A549 treated with CORT108297 at 1 μM for 4 hours (cell line): ENCODE measurements around the gene TLCD2. TPM values are rescaled to one million over a fixed set of nuclear protein-coding genes. Genes with fewer than 3 reads are reported as not detected.

Source experiments
- total RNA-seq: library from RNA; stranded (reverse); fragments of 200-300 nt; extraction: Qiagen RNA extraction; gene quantifications from 5 replicates; pipeline ENCODE4 v1.2.3, GENCODE V29; 2022

The TLCD2 gene, protein sequence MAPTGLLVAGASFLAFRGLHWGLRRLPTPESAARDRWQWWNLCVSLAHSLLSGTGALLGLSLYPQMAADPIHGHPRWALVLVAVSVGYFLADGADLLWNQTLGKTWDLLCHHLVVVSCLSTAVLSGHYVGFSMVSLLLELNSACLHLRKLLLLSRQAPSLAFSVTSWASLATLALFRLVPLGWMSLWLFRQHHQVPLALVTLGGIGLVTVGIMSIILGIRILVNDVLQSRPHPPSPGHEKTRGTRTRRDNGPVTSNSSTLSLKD
- total RNA-seq = 1.1 to 1.8 TPM (median 1.3 TPM) in 5 replicates

DNA sequence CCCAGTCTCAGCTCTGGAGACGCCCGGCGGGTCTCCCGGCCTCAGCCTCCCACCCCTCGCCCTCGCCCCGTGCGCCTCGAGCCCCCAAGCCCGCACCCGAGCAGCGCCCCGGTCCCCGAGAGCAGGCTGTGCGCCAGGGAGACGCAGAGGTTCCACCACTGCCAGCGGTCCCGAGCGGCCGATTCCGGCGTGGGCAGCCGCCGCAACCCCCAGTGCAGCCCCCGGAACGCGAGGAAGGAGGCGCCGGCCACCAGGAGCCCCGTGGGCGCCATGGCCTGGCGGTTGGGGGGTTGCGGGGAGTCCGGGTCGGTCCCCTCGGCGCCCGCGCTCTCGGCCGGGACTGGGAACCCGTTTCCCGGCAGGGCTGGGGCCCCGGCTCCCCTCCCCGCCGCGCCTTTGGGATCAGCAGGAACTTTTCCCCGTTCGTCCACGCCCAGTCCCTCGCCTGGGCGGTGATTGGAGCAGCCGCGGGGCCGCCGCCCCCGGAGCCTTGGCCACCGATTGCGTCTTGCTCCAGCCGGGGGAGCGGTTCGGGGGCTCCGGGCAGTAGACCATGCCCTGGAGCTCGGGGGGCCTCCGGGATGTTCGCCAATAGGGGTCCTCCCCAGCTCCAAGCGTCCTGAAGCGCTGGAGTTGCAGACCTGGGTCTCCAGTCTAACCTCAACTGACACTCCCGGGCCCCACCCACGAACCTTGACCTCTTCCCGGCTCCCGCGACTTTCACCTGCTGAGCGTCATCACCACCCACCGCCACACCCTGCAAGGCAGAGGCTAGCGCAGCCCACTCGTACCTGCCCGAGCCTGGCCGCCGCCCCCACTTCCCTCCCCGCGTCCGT is at the start of gene TLCD2:
TSS of gene TLCD2 (minus strand) at position 407 of the 836 bp plus-strand sequence. CDS start at position 272, 135 bp downstream.

DNA sequence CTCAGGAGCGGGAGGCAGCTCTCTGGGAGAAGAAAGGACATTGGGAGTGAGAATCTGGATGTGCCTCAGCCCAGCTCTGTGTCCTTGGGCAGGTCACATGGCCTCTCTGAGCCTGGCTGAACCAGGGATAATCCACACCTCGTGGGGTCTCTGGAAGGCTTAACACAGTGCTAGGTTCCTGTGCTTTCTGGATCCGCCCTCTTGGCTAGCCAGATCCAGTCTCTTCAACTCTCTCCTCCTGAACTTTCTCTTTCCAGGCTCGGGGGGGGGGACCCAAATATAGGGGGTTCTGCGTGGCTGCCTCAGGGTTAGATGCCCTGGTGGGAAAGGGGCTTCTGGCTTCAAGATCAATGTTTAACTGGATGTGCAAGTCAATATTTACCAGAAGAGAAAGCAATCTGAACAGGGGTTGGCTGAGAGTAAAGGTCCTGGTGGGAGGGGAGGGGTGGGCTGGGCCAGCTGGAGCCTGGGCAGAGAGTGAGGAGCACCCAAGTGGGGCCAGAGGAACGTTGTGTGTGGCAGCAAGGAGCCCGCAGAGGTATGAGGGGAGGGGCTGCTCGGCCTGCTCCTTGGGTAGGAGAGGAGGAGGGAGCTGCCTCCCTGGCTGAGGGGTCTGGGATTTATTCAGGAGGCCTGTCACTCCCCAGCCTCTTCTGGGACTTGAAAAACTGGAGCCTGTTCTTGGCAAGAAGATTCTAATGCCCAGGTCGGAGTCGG is 32.4 kb upstream of the TLCD2 start, which contains the start of gene SERPINF2:
TSS of gene SERPINF2 (plus strand) at position 501 of the 717 bp plus-strand sequence. CDS start 2,125 bp downstream, outside the sequence.

DNA sequence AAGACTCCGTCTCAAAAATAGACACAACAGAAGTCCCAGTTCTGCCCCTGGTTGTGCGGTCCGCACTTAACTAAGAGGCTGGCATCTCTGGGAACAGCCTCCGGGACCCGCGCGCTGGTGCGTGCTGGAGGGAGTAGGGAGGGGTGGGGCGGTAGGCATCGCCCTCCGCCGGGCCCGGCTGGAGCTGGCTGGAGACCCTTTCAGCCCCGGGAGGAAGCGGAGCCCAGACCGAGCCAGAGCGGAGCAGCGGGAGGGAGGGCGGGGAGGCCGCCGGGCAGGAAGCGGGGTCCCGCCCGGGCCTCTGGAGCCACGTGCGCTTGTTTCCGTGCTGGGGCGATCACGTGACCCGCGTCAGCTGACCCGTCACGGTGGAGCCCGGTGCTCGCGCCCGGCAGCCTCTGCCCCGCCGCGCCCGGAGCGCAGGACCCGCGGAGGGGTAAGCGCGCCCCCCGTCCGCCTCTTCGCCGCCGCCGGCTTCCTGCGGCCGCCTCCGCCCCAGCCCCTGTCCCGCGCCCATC is 14.2 kb upstream of the TLCD2 start, which contains the start of gene WDR81:
TSS of gene WDR81 (plus strand) at position 354 of the 518 bp plus-strand sequence. CDS start 256 bp downstream, outside the sequence.

DNA sequence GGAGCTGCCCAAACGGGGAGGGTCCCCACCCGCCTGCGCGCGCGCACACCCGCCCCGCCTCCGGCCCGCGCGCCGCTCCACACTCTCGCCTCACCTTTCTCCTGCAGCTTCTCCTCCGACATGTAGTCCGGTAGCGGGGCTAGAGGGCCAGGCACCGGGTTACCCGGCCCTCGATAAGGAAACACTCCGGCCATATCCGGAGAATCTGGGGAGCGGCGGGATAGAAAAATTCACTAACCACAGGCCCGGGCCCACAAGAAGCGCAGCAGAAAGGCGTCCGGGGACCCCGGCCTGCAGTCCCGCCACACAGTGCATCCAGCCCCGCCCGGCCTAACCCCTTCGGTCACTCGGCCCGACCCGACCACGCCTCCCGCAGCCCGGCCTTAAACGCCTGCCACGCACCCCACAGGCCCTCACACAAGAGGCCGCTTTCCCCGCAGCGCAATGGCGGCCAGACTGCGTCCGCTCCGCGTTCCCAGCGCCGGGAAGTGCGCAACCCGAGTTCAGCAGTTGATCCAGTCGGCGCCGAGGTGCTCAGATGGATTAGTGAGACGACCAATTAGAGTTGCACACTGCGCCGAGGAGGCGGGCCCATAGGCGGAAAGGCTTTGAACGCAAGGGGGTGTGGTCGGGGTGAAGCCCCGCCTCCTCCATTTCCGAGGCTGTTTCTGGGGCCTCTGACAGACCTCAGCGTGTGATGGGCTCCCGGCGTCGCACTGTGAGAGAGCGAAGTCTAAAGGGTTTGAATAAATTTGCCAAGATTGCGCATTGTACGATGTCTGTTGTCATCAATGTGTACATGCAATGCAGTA is 25.6 kb downstream of the TLCD2 start, which contains the start of gene PRPF8:
TSS of gene PRPF8 (minus strand) at position 490 of the 812 bp plus-strand sequence. CDS start at position 194, 296 bp downstream.

Other genes with a start within 250 kb of the TLCD2 start
- 116 to 143 TPM (median 139 TPM) in 5 replicates for gene MYO1C, start 217.7 kb downstream of the TLCD2 start, total RNA-seq
- 23.6 to 26.6 TPM (median 24.4 TPM) in 5 replicates for gene INPP5K, start 193.8 kb downstream of the TLCD2 start, total RNA-seq
- 57.9 to 69.0 TPM (median 61.1 TPM) in 5 replicates for gene PITPNA, start 147.6 kb downstream of the TLCD2 start, total RNA-seq
- gene SLC43A2, start 81.5 kb downstream of the TLCD2 start, total RNA-seq = 3.9 to 7.9 TPM (median 7.2 TPM) in 5 replicates
- gene SCARF1, start 64.6 kb downstream of the TLCD2 start, total RNA-seq = 0.32 to 0.47 TPM (median 0.35 TPM) in 5 replicates
- gene RILP, start 60.5 kb downstream of the TLCD2 start, total RNA-seq = 13.3 to 21.6 TPM (median 18.0 TPM) in 5 replicates
- 257 to 272 TPM (median 260 TPM) in 5 replicates for gene PRPF8, start 25.5 kb downstream of the TLCD2 start, total RNA-seq
- gene WDR81, start 14.3 kb upstream of the TLCD2 start, total RNA-seq = 18.3 to 32.4 TPM (median 30.6 TPM) in 5 replicates
- 1.4 to 2.2 TPM (median 2.0 TPM) in 5 replicates for gene SERPINF2, start 32.5 kb upstream of the TLCD2 start, total RNA-seq
- gene SERPINF1, start 51.7 kb upstream of the TLCD2 start, total RNA-seq = 1.2 to 2.7 TPM (median 2.0 TPM) in 5 replicates
- gene SMYD4, start 119.5 kb upstream of the TLCD2 start, total RNA-seq = 8.0 to 10.0 TPM (median 9.0 TPM) in 5 replicates
- 65.2 to 87.6 TPM (median 79.4 TPM) in 5 replicates for gene RPA1, start 119.6 kb upstream of the TLCD2 start, total RNA-seq